Endothelial cell (in vitro differentiated cells): Measurements from ENCODE around the gene CYP4Z1. TPM values are rescaled to one million over a fixed set of nuclear protein-coding genes. Genes with fewer than 3 reads are reported as not detected.
"Not testable (repeated sequence)": the region's sequence is repeated elsewhere in the genome, so short reads cannot be mapped to it uniquely, and the experiment has no call there.

Experiments used
- DNase-seq: peaks from one replicate; pipeline ENCODE4 v3.0.0; 2021; ENCODE audit warnings: low spot score
- H3K27ac Mint-ChIP-seq: one replicate; pipeline ENCODE4 v1.8.0; 2021; ENCODE audit warnings: mixed read lengths, inconsistent platforms; ENCODE audit not compliant: unreplicated experiment
- H3K27me3 Mint-ChIP-seq: one replicate; pipeline ENCODE4 v1.8.0; 2021; ENCODE audit warnings: mild to moderate bottlenecking, moderate library complexity, mixed read lengths, inconsistent platforms; ENCODE audit not compliant: unreplicated experiment
- H3K36me3 Mint-ChIP-seq: one replicate; pipeline ENCODE4 v1.8.0; 2021; ENCODE audit warnings: mild to moderate bottlenecking, low read depth, mixed read lengths, inconsistent platforms; ENCODE audit not compliant: unreplicated experiment
- H3K4me1 Mint-ChIP-seq: one replicate; pipeline ENCODE4 v1.8.0; 2021; ENCODE audit warnings: mild to moderate bottlenecking, mixed read lengths, inconsistent platforms; ENCODE audit not compliant: unreplicated experiment
- H3K4me3 Mint-ChIP-seq: one replicate; pipeline ENCODE4 v1.8.0; 2021; ENCODE audit warnings: mild to moderate bottlenecking, mixed read lengths, inconsistent platforms; ENCODE audit not compliant: unreplicated experiment
- H3K9me3 Mint-ChIP-seq: one replicate; pipeline ENCODE4 v1.8.0; 2021; ENCODE audit warnings: mixed read lengths, inconsistent platforms; ENCODE audit not compliant: unreplicated experiment
- total RNA-seq: library from RNA; stranded (reverse); fragmentation: NEBNext Ultra II Directional; extraction: Animal tissue kit (Norgen Biotek cat#: 25700); gene quantifications from one replicate; pipeline ENCODE4 v1.2.1, GENCODE V29; 2021; ENCODE audit not compliant: unreplicated experiment
- TF ChIP-seq, protein P1 (sequence below): fragments of 200-600 bp; sonication (generic); IDR thresholded peaks from one replicate; pipeline ENCODE4 v1.5.0; 2021; ENCODE audit warnings: antibody characterized with exemption; ENCODE audit not compliant: unreplicated experiment

The CYP4Z1 gene
- total RNA-seq, 1 donor from 2014 or later, result not detected

DNA sequence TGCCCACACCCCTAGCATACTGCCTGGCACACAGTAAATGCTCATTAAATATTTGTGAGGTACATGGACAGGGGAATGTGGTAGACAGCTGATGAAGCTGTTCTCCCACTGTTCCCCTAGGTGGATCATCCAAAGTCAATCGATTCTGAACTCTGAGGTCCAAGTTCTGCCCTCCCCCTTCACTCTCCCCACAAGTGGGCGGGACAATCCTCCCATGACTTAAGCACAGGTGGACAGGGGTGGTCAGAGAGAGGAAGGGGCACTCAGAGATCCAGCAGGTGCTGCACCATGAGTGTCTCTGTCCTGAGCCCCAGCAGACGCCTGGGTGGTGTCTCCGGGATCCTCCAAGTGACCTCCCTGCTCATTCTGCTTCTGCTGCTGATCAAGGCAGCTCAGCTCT, 70.2 kb downstream of the CYP4Z1 start, which contains the start of gene CYP4A22:
Gene CYP4A22, plus strand, starts transcription at position 244 of the 400 bp plus-strand sequence. Its CDS starts 45 bp downstream, at position 289.
- Mint-ChIP-seq H3K27me3 (peaks cover 4% of the 10 kb centered on the region), H3K36me3 (no peaks in the 10 kb centered on the region), H3K27ac (no peak within 1 kb of the TSS), H3K4me3 (no peak within 1 kb of the TSS), H3K4me1 (no peaks in the 10 kb centered on the region), H3K9me3 (no peaks in the 10 kb centered on the region)
- DNase-seq, result no peak
- TF ChIP-seq, protein P1, sequence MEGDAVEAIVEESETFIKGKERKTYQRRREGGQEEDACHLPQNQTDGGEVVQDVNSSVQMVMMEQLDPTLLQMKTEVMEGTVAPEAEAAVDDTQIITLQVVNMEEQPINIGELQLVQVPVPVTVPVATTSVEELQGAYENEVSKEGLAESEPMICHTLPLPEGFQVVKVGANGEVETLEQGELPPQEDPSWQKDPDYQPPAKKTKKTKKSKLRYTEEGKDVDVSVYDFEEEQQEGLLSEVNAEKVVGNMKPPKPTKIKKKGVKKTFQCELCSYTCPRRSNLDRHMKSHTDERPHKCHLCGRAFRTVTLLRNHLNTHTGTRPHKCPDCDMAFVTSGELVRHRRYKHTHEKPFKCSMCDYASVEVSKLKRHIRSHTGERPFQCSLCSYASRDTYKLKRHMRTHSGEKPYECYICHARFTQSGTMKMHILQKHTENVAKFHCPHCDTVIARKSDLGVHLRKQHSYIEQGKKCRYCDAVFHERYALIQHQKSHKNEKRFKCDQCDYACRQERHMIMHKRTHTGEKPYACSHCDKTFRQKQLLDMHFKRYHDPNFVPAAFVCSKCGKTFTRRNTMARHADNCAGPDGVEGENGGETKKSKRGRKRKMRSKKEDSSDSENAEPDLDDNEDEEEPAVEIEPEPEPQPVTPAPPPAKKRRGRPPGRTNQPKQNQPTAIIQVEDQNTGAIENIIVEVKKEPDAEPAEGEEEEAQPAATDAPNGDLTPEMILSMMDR, result no peak

DNA sequence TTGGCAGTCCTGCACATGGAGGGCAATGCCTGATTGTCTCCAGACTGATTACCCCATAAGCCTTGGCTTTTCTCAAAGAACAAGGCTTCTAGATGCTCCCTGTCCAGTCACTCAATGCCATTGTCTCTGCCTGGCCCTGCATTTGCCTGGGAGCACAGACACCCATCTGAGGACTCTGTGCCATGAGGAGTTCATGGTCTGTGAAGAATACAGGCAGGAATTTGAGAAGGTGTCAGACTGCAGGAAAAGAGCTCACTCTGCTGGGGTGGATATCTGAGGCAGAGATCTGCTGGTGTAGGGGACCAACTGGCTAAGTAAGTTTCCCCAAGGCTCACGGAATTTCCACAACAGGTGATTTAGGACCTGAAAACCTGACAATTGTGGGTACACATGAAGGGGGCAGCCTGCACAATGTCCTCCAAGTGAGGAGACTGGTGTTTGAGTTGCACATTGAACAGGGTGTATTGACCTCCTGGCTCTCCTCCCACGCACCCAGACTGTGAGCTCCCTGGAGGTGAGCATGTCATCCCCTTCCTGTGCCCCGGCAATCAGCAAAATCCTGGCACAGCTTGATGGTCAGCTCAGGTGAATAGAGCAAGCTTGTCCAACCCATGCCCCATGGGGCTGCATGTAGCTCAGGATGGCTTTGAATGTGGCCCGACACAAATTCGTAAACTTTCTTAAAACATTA, 71.0 kb downstream of the CYP4Z1 start:
- Mint-ChIP-seq H3K4me1 (no peaks in the 10 kb centered on the region), H3K4me3 (no peak overlapping the region), H3K27ac (no peak overlapping the region), H3K36me3 (no peaks in the 10 kb centered on the region), H3K27me3 (peaks cover 4% of the 10 kb centered on the region), H3K9me3 (no peaks in the 10 kb centered on the region)
- no peak for DNase-seq
- TF ChIP-seq, protein P1, result no peak

DNA sequence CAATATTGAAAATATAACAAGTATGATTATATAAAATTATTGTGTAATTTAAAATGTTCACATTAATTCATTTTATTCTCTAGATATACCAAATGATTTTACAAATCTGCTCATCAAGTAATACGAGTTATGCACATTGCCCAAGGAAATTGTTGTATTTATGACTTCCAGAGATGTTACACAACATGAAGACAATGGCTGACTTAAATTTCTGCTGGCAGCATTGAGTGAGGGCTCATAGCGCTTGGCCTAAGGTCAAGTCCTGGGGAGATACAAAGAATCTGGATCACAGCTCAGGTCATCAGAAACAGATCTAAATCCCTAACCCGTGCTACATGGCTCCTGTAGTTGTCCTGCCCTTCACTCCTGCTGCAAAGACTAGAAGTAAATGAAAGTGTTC, 73.3 kb downstream of the CYP4Z1 start:
- H3K9me3 Mint-ChIP-seq, DNase-seq, H3K27me3 Mint-ChIP-seq, H3K36me3 Mint-ChIP-seq, H3K4me1 Mint-ChIP-seq, H3K4me3 Mint-ChIP-seq, H3K27ac Mint-ChIP-seq: not testable (repeated sequence)

DNA sequence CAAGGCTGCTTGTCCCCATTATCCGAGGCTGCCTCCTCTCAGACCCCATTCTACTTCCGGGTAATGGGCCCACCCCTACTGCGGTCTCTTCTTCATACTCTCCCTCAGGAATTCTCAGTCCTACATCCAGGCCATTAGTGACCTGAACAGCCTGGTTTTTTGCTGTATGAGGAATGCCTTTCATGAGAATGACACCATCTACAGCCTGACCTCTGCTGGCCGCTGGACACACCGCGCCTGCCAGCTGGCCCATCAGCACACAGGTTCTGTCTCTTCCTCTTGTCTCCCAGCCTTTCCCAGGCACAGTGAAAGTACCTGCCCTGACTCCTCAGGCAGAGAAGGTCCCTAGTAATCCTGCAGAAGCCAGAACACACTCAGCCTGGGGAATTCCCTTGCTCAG, 76.6 kb downstream of the CYP4Z1 start:
- not testable (repeated sequence) for H3K4me1 Mint-ChIP-seq, H3K9me3 Mint-ChIP-seq, H3K36me3 Mint-ChIP-seq, H3K4me3 Mint-ChIP-seq, H3K27me3 Mint-ChIP-seq, H3K27ac Mint-ChIP-seq
- DNase-seq, result peak; percentile 30

DNA sequence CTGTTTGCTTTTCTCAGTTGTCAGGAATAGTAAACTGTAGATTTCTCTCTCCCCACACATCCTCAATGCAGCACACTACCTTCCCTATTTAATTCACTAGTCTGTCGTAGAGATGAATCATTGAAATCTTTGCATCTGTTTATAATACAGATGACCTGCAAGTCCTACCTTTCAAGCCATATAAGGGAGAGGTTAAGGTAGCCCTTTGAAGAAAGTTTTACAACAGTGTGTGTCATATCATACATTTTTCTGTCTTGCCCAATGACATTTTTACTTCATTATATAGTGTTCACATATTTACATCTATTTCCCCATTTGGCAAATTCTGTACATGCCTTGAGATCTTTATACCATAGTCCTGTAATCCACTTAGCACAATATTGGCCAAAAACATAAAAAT, 79.5 kb downstream of the CYP4Z1 start:
- H3K4me3 Mint-ChIP-seq, result not testable (repeated sequence)

DNA sequence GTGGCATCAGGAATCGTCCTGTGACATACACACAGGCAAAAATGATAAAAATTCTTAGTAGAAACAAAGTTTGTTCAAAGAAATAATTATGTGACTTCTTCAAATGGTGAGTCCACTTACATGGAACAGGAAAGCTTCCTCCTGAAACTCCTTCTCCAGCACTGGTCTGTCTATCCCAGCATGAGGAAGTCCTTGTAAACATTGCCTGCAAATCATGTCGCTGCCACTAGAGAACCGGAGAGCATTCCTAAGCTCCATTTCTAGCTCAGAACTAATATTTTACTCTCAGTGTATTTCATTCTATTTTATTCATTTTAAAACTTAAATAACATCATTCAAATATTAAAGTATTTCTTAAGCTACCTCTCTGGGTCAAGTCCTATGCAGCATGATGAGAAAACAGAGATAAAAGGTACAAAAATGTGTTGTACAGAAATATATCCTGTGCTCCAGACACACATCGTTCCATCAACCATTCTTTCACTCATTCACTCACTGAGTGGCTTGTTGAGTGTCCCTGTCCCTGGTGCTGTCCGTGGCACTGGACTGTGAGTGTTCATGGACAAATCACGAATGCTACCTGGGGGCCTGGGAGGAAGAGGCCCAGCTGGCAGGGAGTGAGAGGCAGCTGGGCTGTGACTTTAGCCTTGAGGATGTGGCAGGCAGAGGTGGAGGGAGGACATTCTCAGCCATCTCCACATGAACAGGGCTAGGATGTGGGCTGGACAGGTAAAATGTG, 80.2 kb downstream of the CYP4Z1 start:
- Mint-ChIP-seq H3K4me3 (no peak overlapping the region), H3K36me3 (no peaks in the 10 kb centered on the region), H3K9me3 (peaks cover 4% of the 10 kb centered on the region), H3K27ac (no peak overlapping the region), H3K27me3 (peaks cover 1% of the 10 kb centered on the region), H3K4me1 (no peaks in the 10 kb centered on the region)
- no peak for DNase-seq
- TF ChIP-seq, protein P1, result no peak

More for the DNA sequence above, 79.5 kb downstream of the CYP4Z1 start:
- not testable (repeated sequence) for H3K4me1 Mint-ChIP-seq, H3K9me3 Mint-ChIP-seq, H3K27me3 Mint-ChIP-seq, H3K27ac Mint-ChIP-seq, H3K36me3 Mint-ChIP-seq, DNase-seq

DNA sequence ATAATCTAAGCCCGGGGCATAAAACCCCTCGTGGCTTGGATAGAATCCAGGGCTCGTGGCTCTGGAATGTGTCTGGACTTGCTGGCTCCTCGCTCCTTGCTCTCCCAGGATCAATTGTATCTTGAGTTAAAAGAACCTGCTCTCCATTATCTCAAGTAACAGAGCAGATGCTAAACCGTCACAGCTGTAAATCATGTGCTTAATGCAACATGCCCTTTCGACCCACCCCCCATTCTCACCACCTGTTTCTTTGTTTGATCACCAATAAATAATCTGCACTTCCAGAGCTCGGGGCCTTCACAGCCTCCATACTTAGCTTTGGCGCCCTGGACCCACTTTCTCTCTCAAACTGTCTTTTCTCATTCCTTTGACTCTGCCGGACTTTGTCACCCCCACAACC, 82.1 kb downstream of the CYP4Z1 start:
- H3K27me3 Mint-ChIP-seq, H3K36me3 Mint-ChIP-seq, H3K4me1 Mint-ChIP-seq, H3K9me3 Mint-ChIP-seq, H3K4me3 Mint-ChIP-seq, DNase-seq: not testable (repeated sequence)
- H3K27ac Mint-ChIP-seq, result peak overlapping the region; percentile 5

DNA sequence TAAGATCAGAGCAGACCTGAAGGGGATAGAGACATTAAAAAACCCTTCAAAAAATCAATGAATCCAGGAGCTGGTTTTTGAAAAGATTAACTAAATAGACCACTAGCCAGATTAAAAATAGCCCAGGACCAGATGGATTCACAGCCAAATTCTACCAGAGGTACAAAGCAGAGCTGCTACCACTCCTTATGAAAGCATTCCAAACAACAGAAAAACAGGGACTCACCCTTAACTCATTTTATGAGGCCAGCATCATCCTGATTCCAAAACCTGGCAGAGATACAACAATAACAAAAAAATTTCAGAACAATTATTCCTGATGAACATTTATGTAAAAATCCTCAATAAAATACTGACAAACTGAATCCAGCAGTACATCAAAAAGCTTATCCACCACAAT, 89.4 kb downstream of the CYP4Z1 start:
- not testable (repeated sequence) for H3K27me3 Mint-ChIP-seq, H3K9me3 Mint-ChIP-seq, DNase-seq, H3K27ac Mint-ChIP-seq, H3K4me3 Mint-ChIP-seq, H3K4me1 Mint-ChIP-seq, H3K36me3 Mint-ChIP-seq

DNA sequence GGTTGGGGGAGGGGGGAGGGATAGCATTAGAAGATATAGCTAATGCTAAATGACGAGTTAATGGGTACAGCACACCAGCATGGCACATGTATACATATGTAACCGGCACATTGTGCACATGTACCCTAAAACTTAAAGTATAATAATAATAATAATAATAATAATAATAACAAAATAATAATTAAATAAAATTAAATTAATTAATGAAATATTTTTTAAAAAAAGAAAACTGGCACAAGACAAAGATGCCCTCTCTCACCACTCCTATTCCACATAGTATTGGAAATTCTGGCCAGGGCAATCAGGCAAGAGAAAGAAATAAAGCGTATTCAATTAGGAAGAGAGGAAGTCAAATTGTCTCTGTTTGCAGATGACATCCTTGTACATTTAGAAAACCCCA, 90.9 kb downstream of the CYP4Z1 start:
- not testable (repeated sequence) for H3K27me3 Mint-ChIP-seq

More for the DNA sequence above, 90.9 kb downstream of the CYP4Z1 start:
- not testable (repeated sequence) for DNase-seq, H3K4me3 Mint-ChIP-seq, H3K27ac Mint-ChIP-seq, H3K9me3 Mint-ChIP-seq, H3K36me3 Mint-ChIP-seq, H3K4me1 Mint-ChIP-seq
